ENCODE results near the gene CRIM1.

GRCh38 chr2:36594849-36595248 is 239.3 kb downstream of the CRIM1 start:
- TF ChIP-seq POLR2A (IDR thresholded peaks at IDR 0.05), result no peak
- TF ChIP-seq CTCF (IDR thresholded peaks at IDR 0.05), result no peak

Data from tibial nerve (tissue), 3 donors.